Glutamatergic neuron (in vitro differentiated cells): ENCODE measurements around the gene HSD17B12. TPM values are rescaled to one million over a fixed set of nuclear protein-coding genes. Genes with fewer than 3 reads are reported as not detected.

ENCODE experiments used
- DNase-seq: peaks from one replicate; pipeline ENCODE4 v3.0.0; 2022
- H3K27ac Mint-ChIP-seq: one replicate; pipeline ENCODE4 v1.8.0; 2020; ENCODE audit warnings: mild to moderate bottlenecking, mixed read lengths, inconsistent platforms; ENCODE audit not compliant: unreplicated experiment
- H3K27me3 Mint-ChIP-seq: one replicate; pipeline ENCODE4 v1.8.0; 2020; ENCODE audit warnings: mild to moderate bottlenecking, moderate library complexity, mixed read lengths, inconsistent platforms; ENCODE audit not compliant: unreplicated experiment
- H3K36me3 Mint-ChIP-seq: one replicate; pipeline ENCODE4 v1.8.0; 2020; ENCODE audit warnings: mild to moderate bottlenecking, mixed read lengths, inconsistent platforms; ENCODE audit not compliant: unreplicated experiment
- H3K4me1 Mint-ChIP-seq: one replicate; pipeline ENCODE4 v1.8.0; 2020; ENCODE audit warnings: mild to moderate bottlenecking, low read depth, mixed read lengths, inconsistent platforms; ENCODE audit not compliant: unreplicated experiment
- H3K4me3 Mint-ChIP-seq: one replicate; pipeline ENCODE4 v1.8.0; 2020; ENCODE audit warnings: mild to moderate bottlenecking, mixed read lengths, inconsistent platforms; ENCODE audit not compliant: unreplicated experiment
- H3K9me3 Mint-ChIP-seq: one replicate; pipeline ENCODE4 v1.8.0; 2020; ENCODE audit warnings: mild to moderate bottlenecking, moderate library complexity, mixed read lengths, inconsistent platforms; ENCODE audit not compliant: unreplicated experiment
- total RNA-seq: library from RNA; stranded (reverse); fragmentation: NEBNext Ultra II Directional; extraction: Animal tissue kit (Norgen Biotek cat#: 25700); gene quantifications from one replicate; pipeline ENCODE4 v1.2.1, GENCODE V29; 2021; ENCODE audit not compliant: unreplicated experiment
- TF ChIP-seq, protein P1 (sequence below): fragments of 200-600 bp; sonication (generic); IDR thresholded peaks from one replicate; pipeline ENCODE4 v1.5.0; 2021; ENCODE audit not compliant: partially characterized antibody, unreplicated experiment

The HSD17B12 gene
- total RNA-seq, 1 donor from 2014 or later: 140 TPM

DNA sequence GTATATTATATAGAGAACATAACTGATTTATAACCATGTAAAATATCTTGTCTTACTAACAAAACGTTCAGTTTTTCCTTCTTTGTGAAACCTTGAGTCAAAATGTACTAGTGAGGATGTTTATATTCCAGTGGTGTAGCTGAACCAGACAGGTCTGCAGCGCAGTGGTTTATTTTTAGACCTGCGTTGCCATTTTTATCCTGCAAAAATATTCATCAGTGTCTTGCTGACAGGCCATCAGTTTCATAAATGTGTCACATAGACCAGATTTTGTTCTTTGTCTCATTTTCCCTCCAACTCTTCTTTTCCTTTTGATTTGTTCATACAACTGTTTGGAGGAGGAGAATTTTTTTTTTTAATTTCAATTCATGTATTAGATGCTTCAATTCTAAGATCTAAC, 43.1 kb downstream of the HSD17B12 start:
- Mint-ChIP-seq H3K9me3 (no peaks in the 10 kb centered on the region), H3K27ac (no peak overlapping the region)

GRCh38 chr11:43732225-43732624, 51.7 kb downstream of the HSD17B12 start:
- Mint-ChIP-seq H3K9me3 (peaks cover 4% of the 10 kb centered on the region), H3K4me1 (peaks cover 23% of the 10 kb centered on the region), H3K27ac (no peak overlapping the region), H3K36me3 (peaks cover 5% of the 10 kb centered on the region), H3K27me3 (no peaks in the 10 kb centered on the region), H3K4me3 (no peak overlapping the region)
- DNase-seq: no peak
- TF ChIP-seq, protein P1, sequence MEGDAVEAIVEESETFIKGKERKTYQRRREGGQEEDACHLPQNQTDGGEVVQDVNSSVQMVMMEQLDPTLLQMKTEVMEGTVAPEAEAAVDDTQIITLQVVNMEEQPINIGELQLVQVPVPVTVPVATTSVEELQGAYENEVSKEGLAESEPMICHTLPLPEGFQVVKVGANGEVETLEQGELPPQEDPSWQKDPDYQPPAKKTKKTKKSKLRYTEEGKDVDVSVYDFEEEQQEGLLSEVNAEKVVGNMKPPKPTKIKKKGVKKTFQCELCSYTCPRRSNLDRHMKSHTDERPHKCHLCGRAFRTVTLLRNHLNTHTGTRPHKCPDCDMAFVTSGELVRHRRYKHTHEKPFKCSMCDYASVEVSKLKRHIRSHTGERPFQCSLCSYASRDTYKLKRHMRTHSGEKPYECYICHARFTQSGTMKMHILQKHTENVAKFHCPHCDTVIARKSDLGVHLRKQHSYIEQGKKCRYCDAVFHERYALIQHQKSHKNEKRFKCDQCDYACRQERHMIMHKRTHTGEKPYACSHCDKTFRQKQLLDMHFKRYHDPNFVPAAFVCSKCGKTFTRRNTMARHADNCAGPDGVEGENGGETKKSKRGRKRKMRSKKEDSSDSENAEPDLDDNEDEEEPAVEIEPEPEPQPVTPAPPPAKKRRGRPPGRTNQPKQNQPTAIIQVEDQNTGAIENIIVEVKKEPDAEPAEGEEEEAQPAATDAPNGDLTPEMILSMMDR: no peak

More for the DNA sequence above, 43.1 kb downstream of the HSD17B12 start:
- TF ChIP-seq, protein P1: no peak
- peaks cover 2% of the 10 kb centered on the region for H3K27me3 Mint-ChIP-seq
- DNase-seq: no peak
- H3K4me3 Mint-ChIP-seq: no peak overlapping the region
- peaks cover 8% of the 10 kb centered on the region for H3K4me1 Mint-ChIP-seq
- peaks cover 3% of the 10 kb centered on the region for H3K36me3 Mint-ChIP-seq

- Mint-ChIP-seq H3K27ac (no peak overlapping the region), H3K9me3 (peaks cover 4% of the 10 kb centered on the region), H3K4me1 (peaks cover 38% of the 10 kb centered on the region), H3K36me3 (peaks cover 5% of the 10 kb centered on the region), H3K4me3 (no peak overlapping the region), H3K27me3 (no peaks in the 10 kb centered on the region)
- TF ChIP-seq, protein P1: no peak
- no peak for DNase-seq
These were observed 53.7 kb downstream of the HSD17B12 start for GRCh38 chr11:43734256-43734655.

DNA sequence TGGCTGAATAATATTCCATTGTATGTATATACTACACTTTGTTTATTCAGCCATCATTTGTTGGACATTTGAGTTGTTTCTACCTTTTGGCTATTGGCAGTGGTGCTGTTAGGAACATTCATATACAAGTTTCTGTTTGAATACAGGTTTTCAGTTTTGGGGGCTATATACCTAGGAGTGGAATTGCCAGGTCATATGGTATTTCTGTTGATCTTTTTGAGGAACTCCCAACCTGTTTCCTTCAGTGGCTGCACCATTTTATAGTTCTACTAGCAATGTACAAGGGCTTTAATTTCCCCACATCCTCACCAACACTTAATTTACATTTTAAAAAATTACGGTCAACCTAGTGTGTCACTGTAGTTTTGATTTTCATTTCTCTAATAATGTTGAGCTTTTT, 54.6 kb downstream of the HSD17B12 start:
- peaks cover 4% of the 10 kb centered on the region for H3K9me3 Mint-ChIP-seq
- no peak for DNase-seq
- TF ChIP-seq, protein P1: no peak
- peaks cover 46% of the 10 kb centered on the region for H3K4me1 Mint-ChIP-seq
- H3K36me3 Mint-ChIP-seq: peaks cover 5% of the 10 kb centered on the region
- H3K27me3 Mint-ChIP-seq: no peaks in the 10 kb centered on the region
- H3K27ac Mint-ChIP-seq: peak overlapping the region; percentile 18
- no peak overlapping the region for H3K4me3 Mint-ChIP-seq

DNA sequence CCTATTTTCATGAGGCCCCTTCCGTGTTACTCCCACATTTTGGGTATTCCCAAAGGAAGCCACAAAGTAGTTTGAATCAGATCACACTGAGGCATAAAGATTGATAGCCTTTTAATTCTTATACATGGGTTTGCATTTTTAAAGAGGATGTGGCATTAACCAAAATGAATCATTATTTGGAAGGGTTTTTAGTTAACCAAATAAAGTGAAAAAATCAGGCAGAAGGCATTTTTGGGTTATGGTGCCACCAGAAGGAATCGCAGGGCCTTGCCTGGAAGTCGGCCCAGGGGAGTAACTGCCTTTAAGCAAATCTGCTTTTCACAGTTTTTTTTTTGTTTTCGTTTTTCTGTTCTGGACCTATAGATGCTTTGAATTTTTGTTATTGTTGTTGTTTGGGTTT, 55.4 kb downstream of the HSD17B12 start:
- peak overlapping the region; percentile 82 for H3K4me3 Mint-ChIP-seq
- peaks cover 48% of the 10 kb centered on the region for H3K4me1 Mint-ChIP-seq

More for the DNA sequence above, 55.4 kb downstream of the HSD17B12 start:
- Mint-ChIP-seq H3K36me3 (peaks cover 5% of the 10 kb centered on the region), H3K9me3 (peaks cover 4% of the 10 kb centered on the region), H3K27me3 (no peaks in the 10 kb centered on the region), H3K27ac (peak overlapping the region; percentile 98)
- TF ChIP-seq, protein P1: no peak
- no peak for DNase-seq
